Stomach (tissue), 4 donors: ENCODE measurements around the gene PRKCH.

Source experiments
- POLR2AphosphoS5 ChIP-seq, 3 donors: sonication (generic); formaldehyde crosslinking; IDR thresholded peaks; one replicate each; pipeline ENCODE4 v1.6.1; 2016; ENCODE audit warnings: antibody characterized with exemption in 3 of 3
- TF ChIP-seq, protein P1 (sequence below), 7 experiments: fragments of 450-650 bp in 4 of 7; fragments of 200-600 bp in 3 of 7; sonication (generic) in 3 of 7; IDR thresholded peaks; one replicate each; pipeline ENCODE4 v1.5.1; 2016 to 2019; ENCODE audit warnings: antibody characterized with exemption in 7 of 7, control low read depth in 2 of 7, mild to moderate bottlenecking in 1 of 7

- TF ChIP-seq, protein P1, sequence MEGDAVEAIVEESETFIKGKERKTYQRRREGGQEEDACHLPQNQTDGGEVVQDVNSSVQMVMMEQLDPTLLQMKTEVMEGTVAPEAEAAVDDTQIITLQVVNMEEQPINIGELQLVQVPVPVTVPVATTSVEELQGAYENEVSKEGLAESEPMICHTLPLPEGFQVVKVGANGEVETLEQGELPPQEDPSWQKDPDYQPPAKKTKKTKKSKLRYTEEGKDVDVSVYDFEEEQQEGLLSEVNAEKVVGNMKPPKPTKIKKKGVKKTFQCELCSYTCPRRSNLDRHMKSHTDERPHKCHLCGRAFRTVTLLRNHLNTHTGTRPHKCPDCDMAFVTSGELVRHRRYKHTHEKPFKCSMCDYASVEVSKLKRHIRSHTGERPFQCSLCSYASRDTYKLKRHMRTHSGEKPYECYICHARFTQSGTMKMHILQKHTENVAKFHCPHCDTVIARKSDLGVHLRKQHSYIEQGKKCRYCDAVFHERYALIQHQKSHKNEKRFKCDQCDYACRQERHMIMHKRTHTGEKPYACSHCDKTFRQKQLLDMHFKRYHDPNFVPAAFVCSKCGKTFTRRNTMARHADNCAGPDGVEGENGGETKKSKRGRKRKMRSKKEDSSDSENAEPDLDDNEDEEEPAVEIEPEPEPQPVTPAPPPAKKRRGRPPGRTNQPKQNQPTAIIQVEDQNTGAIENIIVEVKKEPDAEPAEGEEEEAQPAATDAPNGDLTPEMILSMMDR (IDR thresholded peaks at IDR 0.05): no peak
- no peak for TF ChIP-seq POLR2AphosphoS5 (IDR thresholded peaks at IDR 0.05)
These were observed 26.6 kb downstream of the PRKCH start for GRCh38 chr14:61347826-61348443.
